Activated T-cell treated with anti-CD3 and anti-CD28 coated beads, Interleukin-2, amount 50 U/mL, for 48 hours (primary cell): ENCODE measurements around the gene ING3.

Source experiments
- DNase-seq, 2 experiments: peaks; one replicate each; pipeline ENCODE4 v3.0.0-alpha.2; 2020

The ING3 gene, protein sequence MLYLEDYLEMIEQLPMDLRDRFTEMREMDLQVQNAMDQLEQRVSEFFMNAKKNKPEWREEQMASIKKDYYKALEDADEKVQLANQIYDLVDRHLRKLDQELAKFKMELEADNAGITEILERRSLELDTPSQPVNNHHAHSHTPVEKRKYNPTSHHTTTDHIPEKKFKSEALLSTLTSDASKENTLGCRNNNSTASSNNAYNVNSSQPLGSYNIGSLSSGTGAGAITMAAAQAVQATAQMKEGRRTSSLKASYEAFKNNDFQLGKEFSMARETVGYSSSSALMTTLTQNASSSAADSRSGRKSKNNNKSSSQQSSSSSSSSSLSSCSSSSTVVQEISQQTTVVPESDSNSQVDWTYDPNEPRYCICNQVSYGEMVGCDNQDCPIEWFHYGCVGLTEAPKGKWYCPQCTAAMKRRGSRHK

GRCh38 chr7:120950539-120951308 is at the start of gene ING3:
Gene ING3, plus strand, starts transcription at chr7:120950777. Its CDS starts 120 bp downstream, at chr7:120950897.
- DNase-seq = peak; percentile 98 to 99

GRCh38 chr7:120915314-120916105 is 35.1 kb upstream of the ING3 start:
- DNase-seq = no peak

- DNase-seq = no peak
Measured at GRCh38 chr7:120916121-120916520, 34.5 kb upstream of the ING3 start.

DNA sequence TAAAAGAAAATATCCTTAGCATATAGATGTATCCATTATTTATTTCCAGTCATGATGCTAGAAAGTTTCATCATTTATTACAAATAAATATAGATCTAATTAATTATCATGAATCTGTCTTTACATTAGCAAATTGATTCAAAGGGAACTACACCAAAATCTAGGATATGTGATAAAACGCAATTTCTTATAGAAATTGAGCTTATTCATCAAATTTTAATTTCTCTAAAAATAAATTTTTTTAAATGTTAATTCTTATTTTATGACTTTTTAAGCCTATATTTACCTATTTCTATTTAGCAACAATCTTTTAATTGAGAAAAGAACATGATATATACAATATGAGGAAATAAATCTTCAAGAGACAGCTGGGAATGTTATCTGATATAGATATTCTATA is 34.0 kb upstream of the ING3 start:
- DNase-seq = no peak

GRCh38 chr7:120919466-120919865 is 31.1 kb upstream of the ING3 start:
- DNase-seq = no peak

DNA sequence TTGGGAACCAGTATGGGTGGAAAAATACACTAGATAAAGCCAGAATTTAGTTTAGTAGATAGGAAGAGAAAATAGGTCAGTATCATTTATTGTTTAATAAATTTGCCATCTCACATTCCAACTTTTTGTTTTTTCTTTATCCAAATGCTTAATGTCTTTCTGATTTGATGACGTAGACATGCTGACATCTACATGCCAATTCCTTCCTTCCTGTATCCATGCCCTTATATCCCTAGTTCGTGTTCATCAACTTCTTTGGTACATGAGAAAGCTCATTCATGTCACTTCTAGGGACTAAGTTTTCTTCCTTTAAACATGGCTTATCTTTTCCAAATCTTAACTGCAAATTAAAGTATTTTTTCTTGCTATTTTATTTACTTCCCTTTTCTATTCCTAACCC is 30.5 kb upstream of the ING3 start:
- no peak for DNase-seq

DNA sequence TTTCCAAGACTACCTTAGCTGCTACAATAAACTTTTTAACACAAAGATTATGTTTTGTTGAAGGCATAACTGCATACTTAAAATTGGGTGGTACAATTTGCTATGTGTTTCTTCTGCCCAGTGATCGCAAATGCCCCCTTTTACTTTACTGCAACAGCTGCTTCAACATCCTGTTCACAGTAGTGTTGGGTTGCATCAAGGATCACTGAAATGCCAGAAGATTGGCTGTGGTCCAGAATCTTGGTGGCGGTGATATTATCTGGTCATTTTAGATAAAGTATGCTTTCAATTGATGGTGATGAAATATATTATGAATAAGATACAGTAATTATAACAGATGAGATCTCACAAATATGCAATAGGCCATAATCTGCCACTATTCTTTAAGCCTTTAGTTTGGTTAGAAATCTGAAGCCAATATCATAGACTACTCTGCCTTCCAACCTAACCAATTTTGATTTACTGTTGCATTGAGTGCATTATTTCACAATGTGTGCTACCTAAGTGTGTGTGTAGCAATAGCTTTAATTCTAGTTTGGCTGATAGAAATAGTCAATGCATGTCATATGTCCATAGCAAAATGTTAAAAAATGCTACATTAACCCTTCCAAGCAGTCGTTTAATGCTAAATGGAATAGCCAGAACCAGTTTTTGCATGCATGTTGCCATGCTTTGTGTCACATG is 29.8 kb upstream of the ING3 start:
- DNase-seq = no peak

- DNase-seq = no peak
Measured at GRCh38 chr7:120924837-120925236, 25.7 kb upstream of the ING3 start.

DNA sequence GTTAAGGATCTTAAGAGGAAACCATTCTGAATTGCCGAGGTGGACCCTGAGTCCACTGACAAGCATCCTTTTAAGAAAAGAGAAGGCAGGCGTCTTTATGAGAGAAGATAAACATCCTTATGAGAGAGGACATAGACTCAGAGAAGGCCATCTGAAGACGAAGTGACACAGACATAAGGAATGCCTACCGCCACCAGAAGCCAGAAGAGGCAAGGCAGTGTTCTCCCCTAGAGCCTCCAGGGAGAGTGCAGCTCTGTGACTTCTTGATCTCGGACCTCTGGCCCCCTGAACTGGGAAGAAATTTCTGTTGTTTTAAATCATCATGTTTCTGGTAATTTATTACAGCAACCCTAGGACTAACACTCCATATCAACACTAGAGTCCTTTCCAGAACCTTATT is 25.2 kb upstream of the ING3 start:
- DNase-seq = no peak

- no peak for DNase-seq
Measured at GRCh38 chr7:120926943-120927346, 23.6 kb upstream of the ING3 start.

DNA sequence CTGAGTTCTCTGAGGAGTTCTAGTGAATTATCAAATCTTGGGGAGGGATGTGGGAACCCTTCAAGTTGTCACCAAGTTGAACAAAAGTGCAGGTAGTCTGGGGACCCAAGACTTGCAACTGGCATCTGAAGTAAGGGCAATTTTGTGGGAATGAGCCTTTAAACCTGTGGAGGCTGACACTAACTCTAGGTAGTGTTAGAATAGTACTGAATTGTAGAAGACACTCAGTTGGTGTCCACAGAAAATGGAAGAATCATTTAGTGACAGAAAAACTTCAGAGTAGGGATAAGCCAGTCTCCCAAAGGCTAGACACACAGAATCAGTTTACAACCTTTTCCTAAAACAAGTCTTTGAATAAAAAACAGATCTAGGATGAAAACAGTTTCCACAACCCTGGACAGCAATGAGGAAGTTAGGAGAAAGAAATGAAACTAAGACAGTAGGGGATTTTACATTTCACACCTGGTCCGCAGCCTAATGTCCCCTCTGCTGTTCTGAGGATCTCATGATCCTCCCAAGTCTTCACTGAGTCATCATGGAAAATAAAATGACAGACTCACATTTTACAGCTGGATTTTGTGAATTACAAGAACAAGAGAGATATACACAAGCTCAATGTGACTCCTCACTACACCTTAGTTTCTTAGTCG is 23.0 kb upstream of the ING3 start:
- DNase-seq = no peak

DNA sequence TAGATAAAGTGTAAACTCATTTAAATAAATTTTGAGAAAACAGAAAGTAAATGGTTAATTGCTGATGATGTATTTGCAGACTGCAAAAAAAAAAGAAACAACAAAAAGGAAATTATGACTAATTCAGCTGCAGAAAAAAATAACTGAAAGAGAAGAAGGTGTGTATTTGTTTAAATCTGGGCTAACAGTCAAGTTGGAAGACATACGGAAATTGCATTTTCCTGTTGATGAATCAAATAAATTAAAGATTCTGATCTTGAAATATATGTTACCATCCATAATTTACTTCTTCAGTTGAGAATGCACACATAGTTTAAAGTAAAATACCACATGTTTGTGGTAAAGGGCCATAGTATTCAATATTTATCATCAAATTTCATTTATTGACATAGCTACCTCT is 19.3 kb upstream of the ING3 start:
- no peak for DNase-seq

DNA sequence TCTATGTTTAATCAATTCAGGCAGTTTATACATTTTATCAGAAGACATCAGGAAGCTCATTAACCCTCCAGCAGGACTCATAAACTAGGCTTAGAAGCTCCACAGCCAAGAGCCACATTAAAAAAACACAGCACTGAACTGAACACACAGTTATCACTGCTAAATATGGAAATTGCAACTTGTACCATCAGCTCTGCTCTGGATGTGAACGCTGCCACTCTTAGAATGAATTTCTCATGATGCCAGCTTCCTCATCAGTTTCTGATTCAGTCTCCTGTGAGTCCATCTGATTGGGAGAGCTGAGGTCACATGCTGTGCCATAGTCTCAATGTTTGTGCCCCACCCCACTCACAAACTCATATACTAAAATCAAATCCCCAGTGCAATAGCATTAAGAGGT is 17.1 kb upstream of the ING3 start:
- DNase-seq = no peak

DNA sequence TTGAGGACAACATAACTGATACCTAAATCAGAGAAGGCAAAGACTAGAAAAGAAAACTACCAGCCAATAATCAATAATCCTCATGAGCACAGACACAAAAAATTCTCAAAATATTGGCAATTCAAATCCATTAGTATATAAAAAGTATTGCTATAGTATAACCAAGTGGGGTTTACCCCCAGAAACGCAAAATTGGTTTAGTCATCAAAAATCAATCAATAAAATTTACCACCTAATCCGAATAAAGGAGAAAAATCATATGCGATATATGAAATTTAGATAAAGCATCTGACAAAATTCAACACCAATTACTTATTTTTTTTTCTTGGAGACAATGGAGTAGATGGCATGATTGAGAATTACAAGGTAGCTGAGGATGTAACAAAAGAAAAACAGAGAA is 11.2 kb upstream of the ING3 start:
- DNase-seq = no peak

GRCh38 chr7:120941064-120941463 is 9.5 kb upstream of the ING3 start:
- no peak for DNase-seq

- no peak for DNase-seq
Measured at GRCh38 chr7:120941856-120942255, 8.7 kb upstream of the ING3 start.

DNA sequence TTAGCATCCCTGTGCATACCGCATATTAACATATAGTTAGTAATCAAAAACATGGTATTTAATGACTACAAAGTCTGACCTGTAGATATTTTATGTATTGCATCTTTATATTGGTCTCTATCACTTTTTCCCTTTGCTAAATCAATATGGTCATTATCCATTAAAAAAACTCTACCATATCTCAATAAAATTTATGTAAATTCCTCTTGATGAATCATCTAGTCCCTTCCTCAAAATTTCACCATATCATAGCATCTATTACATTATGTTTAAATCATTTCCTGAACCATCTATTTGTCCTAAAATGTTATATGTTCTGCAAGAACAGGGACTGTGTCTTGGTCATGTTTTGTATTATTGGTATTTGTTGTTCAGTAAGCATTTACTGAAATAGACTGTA is 7.7 kb upstream of the ING3 start:
- DNase-seq = no peak

- no peak for DNase-seq
Measured at GRCh38 chr7:120944826-120945562, 5.6 kb upstream of the ING3 start.

- no peak for DNase-seq
Measured at GRCh38 chr7:120947980-120948379, 2.6 kb upstream of the ING3 start.

GRCh38 chr7:120949393-120949911 is 1.1 kb upstream of the ING3 start:
- DNase-seq = no peak

- DNase-seq = no peak
Measured at GRCh38 chr7:120949998-120950538, 509 bp upstream of the ING3 start.
